ENCODE results near the gene NBR1.
"Not testable (repeated sequence)": the region's sequence is repeated elsewhere in the genome, so short reads cannot be mapped to it uniquely, and the experiment has no call there.

NBR1 gene

DNA sequence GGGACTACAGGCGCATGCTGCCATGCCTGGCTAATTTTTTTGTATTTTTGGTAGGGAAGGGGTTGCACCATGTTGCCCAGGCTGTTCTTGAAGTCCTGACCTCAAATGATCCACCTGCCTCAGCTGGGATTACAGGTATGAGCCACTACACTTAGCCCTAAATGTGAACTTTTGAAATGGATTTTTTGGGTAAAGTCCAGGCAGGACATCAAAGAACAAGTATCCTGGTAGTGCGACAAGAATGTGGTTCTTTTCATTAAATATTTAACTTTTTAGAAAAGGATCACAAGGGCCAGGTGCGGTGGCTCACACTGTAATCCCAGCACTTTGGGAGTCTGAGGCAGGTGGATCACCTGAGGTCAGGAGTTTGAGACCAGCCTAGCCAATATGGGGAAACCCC lies 15.3 kb upstream of the NBR1 start:
- DNase-seq, result no peak

DNA sequence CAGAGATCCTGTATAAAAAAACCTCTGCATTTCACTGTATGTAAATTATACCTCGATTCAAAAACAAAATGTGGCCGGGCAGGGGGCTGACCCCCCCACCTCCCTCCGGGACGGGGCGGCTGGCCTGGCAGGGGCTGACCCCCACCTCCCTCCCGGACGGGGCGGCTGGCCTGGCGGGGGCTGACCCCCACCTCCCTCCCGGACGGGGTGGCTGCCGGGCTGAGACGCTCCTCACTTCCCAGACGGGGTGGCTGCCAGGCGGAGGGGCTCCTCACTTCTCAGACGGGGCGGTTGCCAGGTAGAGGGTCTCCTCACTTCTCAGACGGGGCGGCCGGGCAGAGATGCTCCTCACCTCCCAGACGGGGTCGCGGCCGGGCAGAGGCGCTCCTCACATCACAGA lies 11.8 kb upstream of the NBR1 start:
- DNase-seq, result not testable (repeated sequence)

GRCh38 chr17:43159957-43160356 lies 11.1 kb upstream of the NBR1 start:
- not testable (repeated sequence) for DNase-seq

GRCh38 chr17:43165971-43166370 lies 5.0 kb upstream of the NBR1 start:
- DNase-seq, result not testable (repeated sequence)

- no peak for DNase-seq
These were observed 1.4 kb upstream of the NBR1 start for GRCh38 chr17:43169561-43170139.

DNA sequence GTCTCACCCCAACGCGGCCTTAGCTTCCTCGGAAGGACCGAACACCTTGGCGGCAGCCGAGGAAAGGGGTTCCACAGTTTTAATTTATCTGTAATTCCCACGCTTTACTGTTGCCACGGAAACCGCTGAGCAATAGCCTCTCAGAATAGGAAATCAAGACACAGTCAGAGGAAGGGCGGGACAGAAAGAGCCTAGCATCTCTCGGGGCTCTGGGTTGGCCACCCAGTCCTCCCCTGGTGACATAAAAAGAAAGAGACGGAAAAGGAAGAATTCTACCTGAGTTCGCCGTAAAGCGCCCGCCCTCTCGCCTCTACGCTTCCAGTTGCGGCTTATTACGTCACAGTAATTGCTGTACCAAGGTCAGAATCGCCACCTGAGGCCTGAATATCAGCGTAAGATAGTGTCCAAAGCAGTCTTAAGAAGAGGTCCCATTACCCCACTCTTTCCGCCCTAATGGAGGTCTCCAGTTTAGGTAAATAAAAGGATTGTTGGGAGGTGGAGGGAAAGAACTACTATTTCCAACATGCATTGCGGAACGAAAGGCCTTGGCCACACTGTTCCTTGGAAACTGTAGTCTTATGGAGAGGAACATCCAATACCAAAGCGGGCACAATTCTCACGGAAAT lies 761 bp upstream of the NBR1 start:
- peak; percentile 95 for DNase-seq

GRCh38 chr17:43171586-43172487 lies 823 bp downstream of the NBR1 start:
- peak; percentile 16 for DNase-seq

DNA sequence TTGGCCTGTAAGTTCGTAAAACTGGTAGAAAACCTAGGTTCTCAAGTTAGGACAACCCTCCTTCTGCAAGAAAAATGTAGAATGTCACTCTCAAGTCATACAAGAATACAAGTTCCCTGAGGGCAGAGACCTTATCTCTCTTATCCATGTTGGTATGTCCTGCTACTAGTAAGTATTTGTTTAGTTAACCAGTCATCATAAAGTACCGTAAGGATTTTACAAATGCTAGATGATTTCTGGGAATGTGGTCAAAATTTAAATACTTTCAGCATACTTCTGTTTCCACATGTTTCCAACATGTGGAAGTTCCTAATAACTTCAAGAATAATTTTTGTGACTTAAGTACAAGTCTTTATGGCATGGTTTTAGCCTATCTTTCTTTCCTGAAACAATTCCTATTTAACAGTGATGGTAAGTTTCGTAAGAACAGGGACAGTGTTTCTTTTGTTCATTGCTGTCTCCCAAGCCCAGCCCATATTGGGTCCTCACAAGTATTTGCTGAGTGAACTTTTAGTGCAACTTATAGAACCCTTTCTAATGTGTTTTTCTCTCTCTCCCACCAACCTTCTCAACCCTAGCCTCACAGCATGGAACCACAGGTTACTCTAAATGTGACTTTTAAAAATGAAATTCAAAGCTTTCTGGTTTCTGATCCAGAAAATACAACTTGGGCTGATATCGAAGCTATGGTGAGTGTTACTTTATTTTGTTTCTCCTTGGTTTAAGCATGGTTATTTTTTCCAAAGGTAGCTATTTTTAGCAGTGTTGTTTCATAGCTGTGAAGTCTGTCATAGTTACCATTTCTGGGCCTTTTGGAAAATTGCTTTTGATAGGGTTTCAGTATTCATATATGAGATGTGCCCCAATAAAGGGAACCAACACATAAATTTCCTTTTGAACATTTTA lies 4.5 kb downstream of the NBR1 start:
- DNase-seq, result no peak

- peak; percentile 16 for DNase-seq
These were observed 5.1 kb downstream of the NBR1 start for GRCh38 chr17:43176119-43176570.

DNA sequence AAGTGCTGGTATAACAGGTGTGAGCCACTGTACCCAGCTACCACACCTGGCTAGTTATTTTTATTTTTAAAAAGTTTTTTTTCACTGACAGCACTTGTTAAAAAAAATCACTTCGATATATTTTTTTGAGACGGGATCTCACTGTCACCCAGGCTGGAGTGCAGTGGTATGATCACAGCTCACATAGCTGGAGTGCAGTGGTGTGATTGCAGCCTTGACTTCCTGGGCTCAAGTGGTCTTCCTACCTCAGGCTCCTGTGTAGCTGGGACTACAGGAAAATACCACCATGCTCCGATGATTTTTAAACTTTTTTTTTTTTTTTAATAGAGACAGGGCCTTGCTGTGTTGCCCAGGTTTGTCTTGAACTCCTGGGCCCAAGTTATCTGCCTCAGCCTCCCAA lies 12.9 kb downstream of the NBR1 start:
- DNase-seq, result no peak

DNA sequence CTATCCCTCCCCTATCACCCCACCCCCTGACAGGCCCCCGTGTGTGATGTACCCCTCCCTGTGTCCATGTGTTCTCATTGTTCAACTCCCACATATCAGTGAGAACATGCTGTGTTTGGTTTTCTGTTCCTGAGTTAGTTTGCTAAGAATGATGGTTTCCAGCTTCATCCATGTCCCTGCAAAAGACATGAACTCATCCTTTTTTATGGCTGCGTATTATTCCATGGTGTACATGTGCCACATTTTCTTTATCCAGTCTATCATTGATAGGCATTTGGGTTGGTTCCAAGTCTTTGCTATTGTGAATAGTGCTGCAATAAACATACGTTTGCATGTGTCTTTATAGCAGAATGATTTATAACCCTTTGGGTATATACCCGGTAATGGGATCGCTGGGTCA lies 15.6 kb downstream of the NBR1 start:
- DNase-seq, result not testable (repeated sequence)

DNA sequence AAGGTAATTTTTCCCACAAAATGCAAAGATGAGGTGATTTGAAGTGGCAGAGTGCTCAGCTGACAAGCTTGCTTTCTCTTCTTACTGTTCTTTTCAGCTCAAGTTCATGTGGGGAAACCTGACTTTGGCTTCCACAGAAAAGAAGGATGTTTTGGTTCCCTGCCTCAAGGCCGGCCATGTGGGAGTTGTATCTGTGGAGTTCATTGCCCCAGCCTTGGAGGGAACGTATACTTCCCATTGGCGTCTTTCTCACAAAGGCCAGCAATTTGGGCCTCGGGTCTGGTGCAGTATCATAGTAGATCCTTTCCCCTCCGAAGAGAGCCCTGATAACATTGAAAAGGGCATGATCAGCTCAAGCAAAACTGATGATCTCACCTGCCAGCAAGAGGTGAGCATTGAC lies 22.2 kb downstream of the NBR1 start:
- DNase-seq, result no peak

GRCh38 chr17:43199633-43200032 lies 28.6 kb downstream of the NBR1 start:
- no peak for DNase-seq

DNA sequence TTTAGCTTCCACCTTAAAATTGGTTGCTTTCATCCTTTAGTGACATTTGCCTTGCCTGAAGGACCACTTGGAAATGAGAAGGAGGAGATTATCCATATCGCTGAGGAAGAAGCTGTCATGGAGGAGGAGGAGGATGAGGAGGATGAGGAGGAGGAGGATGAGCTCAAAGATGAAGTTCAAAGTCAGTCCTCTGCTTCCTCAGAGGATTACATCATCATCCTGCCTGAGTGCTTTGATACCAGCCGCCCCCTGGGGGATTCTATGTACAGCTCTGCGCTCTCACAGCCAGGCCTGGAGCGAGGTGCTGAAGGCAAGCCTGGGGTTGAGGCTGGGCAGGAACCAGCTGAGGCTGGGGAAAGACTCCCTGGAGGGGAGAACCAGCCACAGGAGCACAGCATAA lies 29.1 kb downstream of the NBR1 start:
- no peak for DNase-seq

GRCh38 chr17:43203013-43203412 lies 32.0 kb downstream of the NBR1 start:
- DNase-seq, result not testable (repeated sequence)

DNA sequence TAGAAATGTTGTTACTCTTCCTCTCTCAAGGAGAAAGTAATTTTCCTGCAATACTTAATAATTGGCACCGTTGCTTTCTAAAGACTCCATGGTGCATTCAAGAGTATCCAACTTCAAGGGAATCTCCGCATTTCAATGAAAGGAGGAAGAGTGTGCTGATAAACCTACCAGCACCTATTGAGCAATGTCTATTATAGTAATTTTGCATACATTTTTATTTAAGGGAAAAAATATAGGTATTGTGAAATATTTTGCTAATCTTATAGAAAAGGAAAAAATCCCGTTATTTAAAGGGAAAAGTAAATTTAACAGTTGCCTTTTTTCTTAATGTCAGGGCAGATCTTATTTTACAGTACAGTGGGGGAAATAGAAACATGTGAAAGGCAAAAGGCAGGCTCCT lies 39.6 kb downstream of the NBR1 start:
- no peak for DNase-seq

GRCh38 chr17:43211123-43211479 lies 40.1 kb downstream of the NBR1 start:
- no peak for DNase-seq

- DNase-seq, result peak; percentile 77
These were observed 40.7 kb downstream of the NBR1 start, which contains the start of gene TMEM106A for GRCh38 chr17:43211480-43212402. TMEM106A (plus strand) TSS chr17:43211875; CDS start chr17:43213042, 1,167 bp downstream.

DNA sequence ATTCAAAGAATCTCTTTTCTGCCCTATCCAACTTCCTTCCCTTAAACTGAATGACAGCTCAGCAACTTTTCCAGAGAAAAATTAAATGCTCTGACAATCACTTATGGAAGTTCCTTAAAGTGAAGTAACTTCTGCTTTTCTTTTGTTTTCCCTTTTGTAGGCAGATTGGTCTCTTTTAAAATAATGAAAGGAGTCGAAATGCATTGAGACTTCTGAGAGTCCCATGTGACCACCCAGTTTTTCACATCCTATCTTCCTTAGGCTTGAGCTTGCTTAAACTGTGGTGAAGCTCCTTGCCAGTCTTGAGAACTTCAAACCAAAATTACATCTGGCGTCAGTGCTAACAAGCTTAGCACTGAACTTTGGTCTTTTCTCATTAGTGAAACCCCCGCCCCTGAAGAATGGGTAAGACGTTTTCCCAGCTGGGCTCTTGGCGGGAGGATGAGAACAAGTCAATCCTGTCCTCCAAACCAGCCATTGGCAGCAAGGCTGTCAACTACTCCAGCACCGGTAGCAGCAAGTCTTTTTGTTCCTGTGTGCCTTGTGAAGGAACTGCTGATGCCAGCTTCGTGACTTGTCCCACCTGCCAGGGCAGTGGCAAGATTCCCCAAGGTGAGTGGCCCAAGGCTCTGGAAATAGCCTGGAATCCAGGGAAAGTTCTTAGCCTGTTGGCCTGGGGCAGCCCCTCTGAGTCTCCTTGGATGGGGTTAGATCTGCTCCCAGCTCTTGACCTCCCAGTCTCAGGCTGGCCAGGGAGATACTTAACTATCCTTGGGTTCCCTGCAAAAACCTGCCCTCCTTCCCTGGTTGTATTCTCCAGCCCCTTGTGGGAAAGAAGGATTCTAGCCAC lies 41.9 kb downstream of the NBR1 start:
- DNase-seq, result no peak

- no peak for DNase-seq
These were observed 42.5 kb downstream of the NBR1 start for GRCh38 chr17:43213545-43213944.

DNA sequence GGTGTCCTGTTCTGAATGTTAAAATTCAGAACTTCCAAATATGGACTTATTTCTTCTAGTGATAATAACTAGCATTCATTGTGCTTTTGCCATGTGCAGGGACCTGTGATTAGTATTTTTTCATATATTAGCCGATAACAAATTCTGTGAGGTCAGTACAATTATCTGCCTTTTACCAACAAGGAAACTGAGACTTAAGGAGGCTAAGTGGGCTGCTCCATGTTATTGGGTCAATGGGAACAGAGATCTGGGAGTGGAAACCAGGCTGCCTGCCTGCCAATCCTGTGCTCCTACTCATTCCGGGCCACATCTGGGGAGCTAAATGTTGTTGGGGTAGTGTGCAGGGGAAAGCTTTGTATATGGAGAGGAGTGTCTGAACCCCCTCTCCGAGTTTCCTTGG lies 44.3 kb downstream of the NBR1 start:
- no peak for DNase-seq
